HG02943 (cell line): ENCODE measurements around the gene ADCY2.

Experiments
- ATAC-seq: cut with Tn5 transposase; IDR thresholded peaks from one replicate; pipeline ENCODE4 v1.9.1; 2021; ENCODE audit warnings: mild to moderate bottlenecking, low read depth, moderate library complexity; ENCODE audit not compliant: unreplicated experiment

Gene ADCY2

GRCh38 chr5:7435503-7435902 is 39.6 kb downstream of the ADCY2 start:
- no peak for ATAC-seq

- no peak for ATAC-seq
Observed at GRCh38 chr5:7436521-7436920, 40.6 kb downstream of the ADCY2 start.

DNA sequence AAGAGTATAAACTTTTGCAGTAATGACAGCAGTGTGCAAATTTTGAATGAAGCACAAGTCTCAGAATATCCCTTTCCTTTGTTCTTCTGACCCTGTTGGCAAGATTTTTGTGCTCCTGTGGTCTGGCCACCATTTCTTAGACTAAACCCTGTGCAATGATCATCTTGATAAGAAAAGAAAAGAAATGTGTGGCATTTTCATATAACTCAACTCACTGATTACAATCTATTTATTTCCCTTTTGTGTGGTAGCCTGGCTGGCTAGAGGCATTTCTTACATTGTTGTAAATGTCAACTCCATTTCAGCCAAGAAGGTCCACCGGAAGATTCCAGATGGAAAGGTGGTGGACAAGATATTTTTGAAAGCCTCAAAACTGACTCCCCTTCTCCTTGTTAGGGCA is 41.9 kb downstream of the ADCY2 start:
- ATAC-seq: no peak

DNA sequence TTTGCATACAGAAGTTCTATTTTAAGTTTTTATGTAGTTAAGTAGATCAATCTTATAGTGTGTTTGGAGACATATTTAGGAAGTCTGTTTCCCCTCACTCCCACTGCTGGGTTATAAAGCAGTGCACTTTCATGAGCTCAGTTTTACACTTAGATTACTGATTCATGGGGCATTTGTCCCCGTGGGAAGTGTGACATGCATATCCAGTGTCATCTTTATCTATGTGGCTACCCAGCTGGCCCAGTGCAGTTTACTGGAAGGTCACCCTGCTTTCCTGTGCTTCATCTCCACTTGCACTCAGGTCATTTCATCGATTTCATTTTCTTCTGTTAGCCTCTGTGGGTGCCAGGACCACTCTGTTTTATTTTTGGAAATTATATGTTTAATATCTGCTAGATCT is 49.1 kb downstream of the ADCY2 start:
- ATAC-seq: no peak

DNA sequence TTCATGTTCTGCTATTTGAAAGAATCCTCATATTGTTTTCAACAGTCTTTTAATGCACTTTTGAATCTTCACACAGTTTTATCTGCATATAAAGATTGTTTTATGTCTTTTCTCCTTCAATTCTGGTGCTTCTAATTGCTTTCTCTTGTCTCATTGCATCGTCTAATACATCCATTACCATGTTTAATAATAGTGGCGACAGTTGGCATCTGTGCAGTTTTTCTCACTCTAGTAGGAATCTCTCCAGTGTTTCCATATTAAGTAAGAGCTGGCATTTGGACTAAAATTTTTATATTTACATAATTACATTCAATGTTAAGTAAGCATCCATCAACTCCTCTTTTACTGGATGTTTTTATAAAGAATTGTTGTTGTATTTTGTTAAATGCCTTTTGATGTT is 49.9 kb downstream of the ADCY2 start:
- ATAC-seq: no peak

- ATAC-seq: no peak
Observed at GRCh38 chr5:7446913-7447312, 51.0 kb downstream of the ADCY2 start.

GRCh38 chr5:7453947-7454346 is 58.0 kb downstream of the ADCY2 start:
- no peak for ATAC-seq

DNA sequence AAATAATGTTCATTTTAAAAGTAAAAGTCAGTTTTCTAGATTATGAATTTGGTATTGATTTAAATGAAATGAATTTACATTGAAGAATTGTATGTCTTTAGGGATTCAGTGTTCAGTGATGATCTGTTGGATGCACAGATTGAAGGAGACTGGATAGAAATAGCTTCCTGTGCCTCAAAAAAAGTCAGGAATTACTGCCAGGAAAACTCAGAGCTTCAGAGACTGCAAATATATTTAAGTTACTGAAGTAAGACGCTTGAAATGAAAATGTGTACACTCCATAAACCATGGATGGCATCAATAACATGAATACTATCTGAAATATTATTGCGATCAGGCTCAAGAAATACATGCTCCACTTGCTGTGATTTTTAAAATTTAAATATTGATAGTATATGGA is 60.3 kb downstream of the ADCY2 start:
- no peak for ATAC-seq

GRCh38 chr5:7461371-7461770 is 65.4 kb downstream of the ADCY2 start:
- ATAC-seq: no peak

GRCh38 chr5:7462758-7463157 is 66.8 kb downstream of the ADCY2 start:
- ATAC-seq: no peak

- no peak for ATAC-seq
Observed at GRCh38 chr5:7464182-7464581, 68.2 kb downstream of the ADCY2 start.

DNA sequence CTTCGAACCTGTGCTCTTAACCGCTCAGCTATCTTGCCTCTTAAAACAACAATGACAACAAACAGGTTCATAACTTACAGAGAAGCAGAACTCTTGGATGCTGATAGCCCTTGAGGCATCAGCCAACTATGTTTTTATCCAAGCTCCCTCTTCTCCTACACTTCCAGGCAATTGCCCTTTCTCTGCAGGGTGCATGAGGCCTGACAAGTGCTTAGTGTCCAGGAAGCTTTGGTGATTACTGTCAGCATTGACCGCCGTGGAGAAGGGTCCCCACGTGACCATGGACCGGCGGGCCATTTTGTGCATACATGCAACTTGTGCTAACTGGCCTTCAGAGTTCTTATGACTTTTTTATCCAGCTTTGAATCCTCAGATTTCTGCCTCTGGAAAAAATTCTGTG is 71.2 kb downstream of the ADCY2 start:
- no peak for ATAC-seq

DNA sequence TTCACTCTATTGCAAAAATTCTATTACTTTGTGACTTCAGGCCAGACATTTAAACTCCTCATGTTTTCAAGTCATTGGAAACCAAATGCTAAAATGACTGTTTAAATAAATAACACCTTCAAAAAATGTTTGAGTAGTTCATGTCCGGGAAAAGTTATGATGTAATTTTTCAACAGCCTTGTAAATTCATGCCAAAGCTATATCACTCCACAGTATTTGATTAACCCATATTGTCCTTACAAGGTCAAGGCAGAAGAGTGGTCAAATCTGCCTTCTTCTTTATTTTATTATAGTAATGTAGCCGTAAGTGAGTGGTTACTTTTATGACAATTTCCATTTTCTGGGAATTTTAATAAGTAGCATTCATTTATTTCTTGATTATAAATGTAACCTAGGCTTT is 72.8 kb downstream of the ADCY2 start:
- ATAC-seq: no peak

GRCh38 chr5:7471710-7472109 is 75.8 kb downstream of the ADCY2 start:
- ATAC-seq: no peak

DNA sequence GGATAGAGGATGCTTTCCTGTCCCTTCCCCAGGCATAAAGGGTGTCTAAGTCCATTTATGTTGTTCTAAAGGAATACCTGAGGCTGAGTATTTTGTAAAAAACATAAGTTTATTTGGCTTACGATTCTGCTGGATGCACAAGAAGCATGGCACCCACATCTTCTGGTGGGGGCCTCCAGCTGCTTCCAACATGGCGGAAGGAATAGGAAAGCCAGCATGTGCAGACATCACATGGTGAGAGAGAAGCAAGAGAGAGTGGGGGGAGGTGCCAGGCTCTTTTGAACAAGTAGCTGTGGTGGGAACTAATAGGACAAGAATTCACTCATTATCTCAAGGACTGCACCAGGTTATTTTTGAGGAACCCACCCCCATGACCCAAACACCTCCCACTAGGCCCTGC is 77.2 kb downstream of the ADCY2 start:
- no peak for ATAC-seq

GRCh38 chr5:7473668-7474215 is 77.8 kb downstream of the ADCY2 start:
- no peak for ATAC-seq

- ATAC-seq: no peak
Observed at GRCh38 chr5:7474821-7475403, 79.0 kb downstream of the ADCY2 start.

DNA sequence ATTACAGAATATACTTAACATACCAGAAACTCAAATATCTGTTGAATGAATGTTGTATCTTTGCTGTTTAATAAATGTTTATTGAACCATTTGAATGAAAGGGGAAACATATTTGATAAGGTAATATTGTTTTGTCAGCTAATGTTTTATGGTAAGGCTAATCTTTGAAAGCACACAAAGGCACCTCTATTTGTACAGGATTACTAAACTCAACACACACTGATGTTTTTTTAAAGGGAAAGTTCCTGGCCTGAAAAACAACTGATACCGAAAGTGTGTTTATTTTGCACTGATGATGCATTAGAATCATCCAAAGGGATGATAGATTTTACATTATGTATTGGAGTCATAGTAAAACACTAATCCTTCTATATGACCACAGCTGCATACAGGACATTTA is 82.5 kb downstream of the ADCY2 start:
- ATAC-seq: no peak

- ATAC-seq: no peak
Observed at GRCh38 chr5:7488734-7489133, 92.8 kb downstream of the ADCY2 start.

GRCh38 chr5:7492371-7492770 is 96.4 kb downstream of the ADCY2 start:
- ATAC-seq: no peak

GRCh38 chr5:7493081-7493480 is 97.1 kb downstream of the ADCY2 start:
- no peak for ATAC-seq

DNA sequence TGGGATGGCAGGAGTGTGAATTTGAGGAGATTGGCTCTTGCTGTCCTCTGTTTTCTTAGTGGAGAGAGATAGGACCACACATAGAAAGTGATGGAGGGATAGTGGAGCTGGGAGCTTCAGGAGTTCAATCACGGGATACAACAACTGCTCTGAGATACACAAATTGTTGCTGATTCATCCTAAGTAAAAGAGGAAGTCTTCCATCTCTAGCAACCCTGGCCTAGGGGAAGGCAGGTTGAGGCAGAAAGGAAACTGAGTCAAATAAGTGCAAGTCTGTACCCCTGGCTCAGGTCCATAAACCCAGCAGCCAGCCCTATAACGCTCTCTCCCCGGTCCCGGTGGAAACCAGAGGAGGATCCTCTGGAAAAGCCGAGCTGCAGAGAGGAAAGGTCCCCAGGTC is 97.7 kb downstream of the ADCY2 start:
- no peak for ATAC-seq
